SH-SY5Y (cell line): ENCODE measurements around the gene SHH.

Source experiments
- GATA2 ChIP-seq: IDR thresholded peaks from 2 replicates; pipeline ENCODE4 v1.6.1; 2011; ENCODE audit warnings: mild to moderate bottlenecking, low read depth, low read length
- GATA3 ChIP-seq: IDR thresholded peaks from 2 replicates; pipeline ENCODE4 v1.6.1; 2011; ENCODE audit warnings: low read depth, mild to moderate bottlenecking, low read length, moderate library complexity

The SHH gene

GRCh38 chr7:155752756-155753445 lies 59.4 kb downstream of the SHH start:
- TF ChIP-seq GATA3 (no peak), GATA2 (no peak)

- TF ChIP-seq GATA3: no peak
These were observed 60.9 kb downstream of the SHH start for GRCh38 chr7:155751409-155751808.

GRCh38 chr7:155750255-155751125 lies 61.8 kb downstream of the SHH start:
- no peak for TF ChIP-seq GATA3
- TF ChIP-seq GATA2: no peak
